Endothelial cell of umbilical vein (primary cell): ENCODE measurements around the gene RAB3C.

Experiments
- EZH2 ChIP-seq: IDR thresholded peaks from 2 replicates; pipeline ENCODE4 v1.6.1; 2012; ENCODE audit warnings: borderline replicate concordance, low read depth, mild to moderate bottlenecking, moderate library complexity, low read length, inconsistent platforms; ENCODE audit not compliant: severe bottlenecking
- MYC ChIP-seq: IDR thresholded peaks from one replicate; pipeline ENCODE4 v1.6.1; 2011; ENCODE audit warnings: mild to moderate bottlenecking, low read depth, low read length
- POLR2A ChIP-seq: IDR thresholded peaks from 2 replicates; pipeline ENCODE4 v1.6.1; 2012; ENCODE audit warnings: low read depth, mild to moderate bottlenecking, control low read depth, low read length
- POLR2AphosphoS5 ChIP-seq: IDR thresholded peaks from 2 replicates; pipeline ENCODE4 v1.6.1; 2012; ENCODE audit warnings: low read depth, mild to moderate bottlenecking, control low read depth, low read length, moderate library complexity; ENCODE audit not compliant: insufficient read depth
- TF ChIP-seq, protein P1 (sequence below), 2 donors: IDR thresholded peaks; 1 replicate in 1 of 2; 2 replicates in 1 of 2; pipeline ENCODE4 v1.5.1; 2011; ENCODE audit warnings: low read length in 2 of 2, mild to moderate bottlenecking in 2 of 2, moderate library complexity in 2 of 2, control low read depth in 1 of 2, inconsistent platforms in 1 of 2, low read depth in 1 of 2; ENCODE audit not compliant: insufficient read depth in 1 of 2; ENCODE audit errors: extremely low read depth in 1 of 2
- TF ChIP-seq, protein P2 (sequence below): IDR thresholded peaks from 2 replicates; pipeline ENCODE4 v1.6.1; 2011; ENCODE audit not compliant: insufficient read depth, insufficient read length

DNA sequence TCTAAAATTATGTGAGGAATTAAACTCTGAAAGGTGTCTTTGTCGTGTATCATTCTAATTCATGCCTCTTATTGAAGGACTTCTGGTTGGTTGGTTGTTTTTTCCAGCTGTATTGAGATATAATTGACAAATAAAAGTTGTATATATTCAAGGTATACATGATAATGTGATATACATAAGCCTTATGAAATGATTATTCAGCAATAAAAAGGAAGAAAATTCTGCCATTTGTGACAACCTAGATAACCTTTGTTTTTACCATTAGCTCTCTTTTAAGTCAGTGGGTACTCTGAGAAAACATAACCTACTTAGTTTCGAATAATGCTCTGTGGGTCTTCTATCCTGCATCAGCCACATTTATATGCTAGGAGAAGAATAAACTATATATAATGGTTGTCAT lies 89.6 kb downstream of the RAB3C start:
- no peak for TF ChIP-seq EZH2
- TF ChIP-seq, protein P1, sequence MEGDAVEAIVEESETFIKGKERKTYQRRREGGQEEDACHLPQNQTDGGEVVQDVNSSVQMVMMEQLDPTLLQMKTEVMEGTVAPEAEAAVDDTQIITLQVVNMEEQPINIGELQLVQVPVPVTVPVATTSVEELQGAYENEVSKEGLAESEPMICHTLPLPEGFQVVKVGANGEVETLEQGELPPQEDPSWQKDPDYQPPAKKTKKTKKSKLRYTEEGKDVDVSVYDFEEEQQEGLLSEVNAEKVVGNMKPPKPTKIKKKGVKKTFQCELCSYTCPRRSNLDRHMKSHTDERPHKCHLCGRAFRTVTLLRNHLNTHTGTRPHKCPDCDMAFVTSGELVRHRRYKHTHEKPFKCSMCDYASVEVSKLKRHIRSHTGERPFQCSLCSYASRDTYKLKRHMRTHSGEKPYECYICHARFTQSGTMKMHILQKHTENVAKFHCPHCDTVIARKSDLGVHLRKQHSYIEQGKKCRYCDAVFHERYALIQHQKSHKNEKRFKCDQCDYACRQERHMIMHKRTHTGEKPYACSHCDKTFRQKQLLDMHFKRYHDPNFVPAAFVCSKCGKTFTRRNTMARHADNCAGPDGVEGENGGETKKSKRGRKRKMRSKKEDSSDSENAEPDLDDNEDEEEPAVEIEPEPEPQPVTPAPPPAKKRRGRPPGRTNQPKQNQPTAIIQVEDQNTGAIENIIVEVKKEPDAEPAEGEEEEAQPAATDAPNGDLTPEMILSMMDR (IDR thresholded peaks at IDR 0.05; ENCODE audit: extremely low read depth in 1 of 2, insufficient read depth in 1 of 2, low read depth in 1 of 2, low read length in 2 of 2): no peak
- TF ChIP-seq POLR2AphosphoS5: no peak
- no peak for TF ChIP-seq POLR2A
- TF ChIP-seq, protein P2, sequence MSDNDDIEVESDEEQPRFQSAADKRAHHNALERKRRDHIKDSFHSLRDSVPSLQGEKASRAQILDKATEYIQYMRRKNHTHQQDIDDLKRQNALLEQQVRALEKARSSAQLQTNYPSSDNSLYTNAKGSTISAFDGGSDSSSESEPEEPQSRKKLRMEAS: no peak
- TF ChIP-seq MYC: no peak
